Measurements from ENCODE around the gene KRTAP21-1. TPM values are rescaled to one million over a fixed set of nuclear protein-coding genes. Genes with fewer than 3 reads are reported as not detected.

The KRTAP21-1 gene
- polyA plus RNA-seq, 1 donor (not counting 4 experiments of a cell fraction or from before 2014, with no cell fraction given): not detected

- FAIRE-seq: no peak
- Histone ChIP-seq H3K36me3 (ENCODE audit: control insufficient read depth in 2 of 2, extremely low read depth in 1 of 2, insufficient read depth in 2 of 2, low read length in 2 of 2) (no peaks in the 10 kb centered on the region), H3K27ac (ENCODE audit: control insufficient read depth, insufficient read depth, low read length) (no peak overlapping the region), H3K9me1 (ENCODE audit: control insufficient read depth, extremely low read depth, insufficient read depth, low read length) (no peaks in the 10 kb centered on the region), H3K27me3 (ENCODE audit: control insufficient read depth, extremely low read depth, insufficient read depth, low read length) (no peaks in the 10 kb centered on the region), H3K9me3 (ENCODE audit: control insufficient read depth, low read depth, low read length) (no peaks in the 10 kb centered on the region), H3K4me1 (ENCODE audit: control insufficient read depth, extremely low read depth, insufficient read depth, low read length) (no peaks in the 10 kb centered on the region), H3K79me2 (ENCODE audit: control insufficient read depth, insufficient read depth, low read length) (no peaks in the 10 kb centered on the region), H3K9ac (ENCODE audit: control insufficient read depth, extremely low read depth, insufficient read depth, low read length) (no peak overlapping the region), H4K20me1 (ENCODE audit: control insufficient read depth, extremely low read depth, insufficient read depth, low read length) (no peaks in the 10 kb centered on the region), H3K4me3 (ENCODE audit: control insufficient read depth in 2 of 3, extremely low read depth in 1 of 3, insufficient read depth in 2 of 3, low read depth in 1 of 3, low read length in 3 of 3) (no peak overlapping the region), H2AFZ (ENCODE audit: control insufficient read depth, low read length) (no peak overlapping the region), H3K4me2 (ENCODE audit: control insufficient read depth, extremely low read depth, insufficient read depth, low read depth, low read length) (no peak overlapping the region)
- dilution Hi-C loops (cut with MboI; ENCODE audit: extremely low pct_ligation_motif_present, low sequenced_read_pairs): no loop called here
- no peak for DNase-seq (ENCODE audit: low read depth, low spot score)
- TF ChIP-seq CTCF (optimal IDR thresholded peaks at IDR 0.05 in 1 of 3, IDR thresholded peaks at IDR 0.05 in 1 of 3, conservative IDR thresholded peaks at IDR 0.05 in 1 of 3; ENCODE audit: extremely low read depth in 1 of 3, insufficient read depth in 2 of 3, low read length in 3 of 3) (no peak), EZH2 (IDR thresholded peaks at IDR 0.05; ENCODE audit: low read length) (no peak)
Measured at GRCh38 chr21:30779249-30779648, 24.0 kb upstream of the KRTAP21-1 start.

DNA sequence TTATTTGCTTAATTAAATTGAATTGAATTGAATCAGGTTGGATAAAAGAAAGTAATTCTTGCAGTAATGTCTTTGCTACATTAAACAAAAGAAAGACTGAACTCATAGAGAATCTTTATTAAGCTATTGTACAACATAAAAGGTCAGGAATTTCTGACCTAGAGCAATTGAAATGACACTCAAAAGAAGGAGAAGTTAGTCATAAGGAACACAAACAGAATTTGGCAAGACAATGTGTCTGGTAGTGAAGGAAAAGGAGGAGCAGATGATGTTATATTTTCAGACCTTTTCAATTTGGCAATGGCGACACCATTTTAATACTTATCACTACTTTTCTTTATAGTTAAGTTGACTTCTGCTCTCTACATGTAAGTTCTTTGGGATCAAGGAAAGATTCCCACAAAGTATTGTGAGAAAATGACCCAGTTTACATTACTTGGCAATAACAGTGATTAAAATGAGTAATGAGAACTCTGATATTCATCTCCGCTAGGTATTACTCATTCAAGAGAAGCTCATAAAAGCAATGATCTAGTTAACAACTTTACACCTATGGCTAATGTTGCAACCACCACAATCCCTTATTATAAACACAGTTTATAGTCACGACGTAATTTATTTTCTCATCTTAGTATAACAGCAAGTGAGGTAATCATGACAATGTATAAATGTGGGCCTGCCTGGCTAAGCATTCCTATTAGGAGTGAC lies 14.7 kb upstream of the KRTAP21-1 start:
- Histone ChIP-seq H3K9me1 (ENCODE audit: control insufficient read depth, extremely low read depth, insufficient read depth, low read length) (no peaks in the 10 kb centered on the region), H4K20me1 (ENCODE audit: control insufficient read depth, extremely low read depth, insufficient read depth, low read length) (no peaks in the 10 kb centered on the region), H3K9me3 (ENCODE audit: control insufficient read depth, low read depth, low read length) (no peaks in the 10 kb centered on the region), H3K27me3 (ENCODE audit: control insufficient read depth, extremely low read depth, insufficient read depth, low read length) (no peaks in the 10 kb centered on the region), H2AFZ (ENCODE audit: control insufficient read depth, low read length) (peak overlapping the region; percentile 16), H3K4me3 (ENCODE audit: control insufficient read depth in 2 of 3, extremely low read depth in 1 of 3, insufficient read depth in 2 of 3, low read depth in 1 of 3, low read length in 3 of 3) (no peak overlapping the region), H3K79me2 (ENCODE audit: control insufficient read depth, insufficient read depth, low read length) (no peaks in the 10 kb centered on the region), H3K36me3 (ENCODE audit: control insufficient read depth in 2 of 2, extremely low read depth in 1 of 2, insufficient read depth in 2 of 2, low read length in 2 of 2) (no peaks in the 10 kb centered on the region), H3K4me2 (ENCODE audit: control insufficient read depth, extremely low read depth, insufficient read depth, low read depth, low read length) (peak overlapping the region; percentile 23), H3K9ac (ENCODE audit: control insufficient read depth, extremely low read depth, insufficient read depth, low read length) (no peak overlapping the region), H3K4me1 (ENCODE audit: control insufficient read depth, extremely low read depth, insufficient read depth, low read length) (peaks cover 6% of the 10 kb centered on the region), H3K27ac (ENCODE audit: control insufficient read depth, insufficient read depth, low read length) (peak overlapping the region; percentile 51)
- dilution Hi-C loops (cut with MboI; ENCODE audit: extremely low pct_ligation_motif_present, low sequenced_read_pairs): no loop called here
- TF ChIP-seq EZH2 (IDR thresholded peaks at IDR 0.05; ENCODE audit: low read length) (no peak), CTCF (optimal IDR thresholded peaks at IDR 0.05 in 1 of 3, IDR thresholded peaks at IDR 0.05 in 1 of 3, conservative IDR thresholded peaks at IDR 0.05 in 1 of 3; ENCODE audit: extremely low read depth in 1 of 3, insufficient read depth in 2 of 3, low read length in 3 of 3) (no peak)
- DNase-seq (ENCODE audit: low read depth, low spot score) (peak; percentile 13), FAIRE-seq (no peak)
